Upper lobe of left lung (tissue), 4 donors: ENCODE measurements around the gene TXNRD2.

Source experiments
- EP300 ChIP-seq, 4 donors: sonication (generic); formaldehyde crosslinking; IDR thresholded peaks; one replicate each; pipeline ENCODE4 v1.5.1; 2017; ENCODE audit warnings: antibody characterized with exemption in 4 of 4, control low read depth in 2 of 4
- POLR2A ChIP-seq, 4 donors: fragments of 450-650 bp; IDR thresholded peaks; one replicate each; pipeline ENCODE4 v1.5.1; 2016 to 2017; ENCODE audit warnings: antibody characterized with exemption in 4 of 4, mild to moderate bottlenecking in 2 of 4
- POLR2AphosphoS5 ChIP-seq, 2 donors: sonication (generic); formaldehyde crosslinking; IDR thresholded peaks; one replicate each; pipeline ENCODE4 v1.5.1; 2017; ENCODE audit warnings: antibody characterized with exemption in 2 of 2
- TF ChIP-seq, protein P1 (sequence below), 6 experiments: fragments of 450-650 bp in 4 of 6; fragments of 200-600 bp in 2 of 6; sonication (generic) in 2 of 6; IDR thresholded peaks; one replicate each; pipeline ENCODE4 v1.5.1; 2016 to 2019; ENCODE audit warnings: antibody characterized with exemption in 6 of 6

DNA sequence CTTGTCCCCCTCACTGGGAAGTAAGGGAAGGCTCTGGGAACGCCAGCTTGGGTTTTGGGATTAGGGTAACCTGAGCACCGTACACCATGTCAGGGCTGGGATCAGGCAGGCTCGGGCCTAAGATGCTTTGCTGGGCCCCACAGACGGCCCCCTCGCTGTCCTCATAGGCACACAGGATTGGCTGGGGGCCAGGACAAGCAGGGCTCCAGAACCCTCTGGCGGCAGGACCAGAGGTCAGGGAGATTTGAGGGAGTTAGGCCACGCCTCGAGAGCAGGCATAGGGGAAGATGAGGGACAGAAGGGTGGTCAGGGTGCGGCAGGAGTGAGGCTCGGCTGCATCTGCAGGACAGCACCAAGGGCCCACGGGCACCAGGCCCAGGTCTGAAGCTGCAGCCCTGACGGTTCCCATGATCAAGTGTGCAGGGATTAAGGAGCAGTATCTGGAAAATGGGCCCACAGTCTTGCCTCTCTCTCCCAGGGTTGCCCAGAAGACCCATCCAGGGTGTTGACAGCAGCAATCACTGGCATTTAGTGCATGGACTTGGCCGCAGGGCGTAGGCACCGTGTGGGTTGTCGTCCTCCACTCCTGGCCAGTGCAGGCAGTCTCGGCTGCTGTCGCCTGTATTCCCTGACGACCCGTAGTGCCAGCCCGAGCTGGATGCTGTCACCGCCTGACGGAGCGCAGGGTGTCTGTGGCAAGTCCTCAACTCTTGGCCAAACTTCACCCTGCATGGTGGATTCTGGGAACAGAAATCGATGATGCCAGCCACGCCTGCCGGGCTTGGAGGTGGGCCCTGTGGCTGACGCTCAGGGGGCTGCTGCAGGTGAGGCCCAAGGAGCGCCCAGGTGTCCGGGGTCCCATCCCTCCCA, 71.2 kb downstream of the TXNRD2 start:
- TF ChIP-seq POLR2A (IDR thresholded peaks at IDR 0.05) (no peak), POLR2AphosphoS5 (IDR thresholded peaks at IDR 0.05) (no peak), EP300 (IDR thresholded peaks at IDR 0.05) (no peak)
- TF ChIP-seq, protein P1, sequence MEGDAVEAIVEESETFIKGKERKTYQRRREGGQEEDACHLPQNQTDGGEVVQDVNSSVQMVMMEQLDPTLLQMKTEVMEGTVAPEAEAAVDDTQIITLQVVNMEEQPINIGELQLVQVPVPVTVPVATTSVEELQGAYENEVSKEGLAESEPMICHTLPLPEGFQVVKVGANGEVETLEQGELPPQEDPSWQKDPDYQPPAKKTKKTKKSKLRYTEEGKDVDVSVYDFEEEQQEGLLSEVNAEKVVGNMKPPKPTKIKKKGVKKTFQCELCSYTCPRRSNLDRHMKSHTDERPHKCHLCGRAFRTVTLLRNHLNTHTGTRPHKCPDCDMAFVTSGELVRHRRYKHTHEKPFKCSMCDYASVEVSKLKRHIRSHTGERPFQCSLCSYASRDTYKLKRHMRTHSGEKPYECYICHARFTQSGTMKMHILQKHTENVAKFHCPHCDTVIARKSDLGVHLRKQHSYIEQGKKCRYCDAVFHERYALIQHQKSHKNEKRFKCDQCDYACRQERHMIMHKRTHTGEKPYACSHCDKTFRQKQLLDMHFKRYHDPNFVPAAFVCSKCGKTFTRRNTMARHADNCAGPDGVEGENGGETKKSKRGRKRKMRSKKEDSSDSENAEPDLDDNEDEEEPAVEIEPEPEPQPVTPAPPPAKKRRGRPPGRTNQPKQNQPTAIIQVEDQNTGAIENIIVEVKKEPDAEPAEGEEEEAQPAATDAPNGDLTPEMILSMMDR (IDR thresholded peaks at IDR 0.05) = no peak
